MCF 10A (cell line): ENCODE results near the gene ASTN2. TPM values are rescaled to one million over a fixed set of nuclear protein-coding genes. Genes with fewer than 3 reads are reported as not detected.

Experiments
- BruUV-seq: library from RNA; stranded (reverse); fragments of 400-500 nt; replicated peaks from 2 replicates; lab custom pipeline; 2021; lab: Mats Ljungman, UMichigan
- CTCF ChIA-PET: fragments of 300-600 bp; sonication (Branson Sonifier 250); formaldehyde crosslinking; extraction: SDS; loops from one replicate; lab custom pipeline; 2021; ENCODE audit warnings: antibody characterized with exemption, inconsistent platforms; lab: Yijun Ruan, JAX
- POLR2A ChIA-PET: fragments of 300-600, 350-650 bp; sonication (Branson Sonifier 250); formaldehyde crosslinking; extraction: SDS; loops from one replicate; lab custom pipeline; 2020; ENCODE audit warnings: antibody characterized with exemption, inconsistent platforms; lab: Yijun Ruan, JAX
- DNase-seq: peaks from one replicate; pipeline ENCODE4 v3.0.0-alpha.2; 2018; ENCODE audit not compliant: unreplicated experiment
- H3K27ac Mint-ChIP-seq: one replicate; pipeline ENCODE4 v1.8.0; 2022; ENCODE audit warnings: mild to moderate bottlenecking, low read depth, mixed read lengths; ENCODE audit not compliant: unreplicated experiment
- H3K27me3 Mint-ChIP-seq: one replicate; pipeline ENCODE4 v1.8.0; 2022; ENCODE audit warnings: mixed read lengths; ENCODE audit not compliant: insufficient read depth, unreplicated experiment
- H3K36me3 Mint-ChIP-seq: one replicate; pipeline ENCODE4 v1.8.0; 2022; ENCODE audit warnings: mild to moderate bottlenecking, moderate library complexity, mixed read lengths; ENCODE audit not compliant: insufficient read depth, unreplicated experiment
- H3K4me1 Mint-ChIP-seq: one replicate; pipeline ENCODE4 v1.8.0; 2022; ENCODE audit warnings: mixed read lengths; ENCODE audit not compliant: insufficient read depth, unreplicated experiment
- H3K4me3 Mint-ChIP-seq: one replicate; pipeline ENCODE4 v1.8.0; 2022; ENCODE audit warnings: mild to moderate bottlenecking, moderate library complexity, mixed read lengths; ENCODE audit not compliant: unreplicated experiment
- H3K9me3 Mint-ChIP-seq: one replicate; pipeline ENCODE4 v1.8.0; 2022; ENCODE audit warnings: mixed read lengths; ENCODE audit not compliant: unreplicated experiment
- CTCF ChIP-seq: fragments of 200-600 bp; IDR thresholded peaks from one replicate; pipeline ENCODE4 v1.8.0; 2022; ENCODE audit warnings: antibody characterized with exemption, mild to moderate bottlenecking; ENCODE audit not compliant: unreplicated experiment
- intact Hi-C: fragments of 100-400 bp; cut with micrococcal nuclease; formaldehyde crosslinking; loops from 2 replicates; pipeline ENCODE4 v1.14.1; 2022
- total RNA-seq: library from RNA; stranded (reverse); gene quantifications from 2 replicates; pipeline ENCODE4 v1.2.3, GENCODE V29; 2022

ASTN2 gene
- total RNA-seq, 1 experiment from 2014 or later: 1.8 TPM

- H3K27me3 Mint-ChIP-seq: no peaks in the 10 kb centered on the region
- POLR2A ChIA-PET: no interaction called here
- DNase-seq: peak; percentile 63
- peaks cover under 1% of the 10 kb centered on the region for H3K4me1 Mint-ChIP-seq
- intact Hi-C loops: loop anchor here (2.0 kb wide), 1 partner anchor 51 kb away; no protein-coding TSS in a partner anchor
- no TSS peak for BruUV-seq
- TF ChIP-seq CTCF: no peak
- no peak overlapping the region for H3K4me3 Mint-ChIP-seq
- no peaks in the 10 kb centered on the region for H3K9me3 Mint-ChIP-seq
- CTCF ChIA-PET: no interaction called here
- H3K27ac Mint-ChIP-seq: no peak overlapping the region
- no peaks in the 10 kb centered on the region for H3K36me3 Mint-ChIP-seq
Measured at GRCh38 chr9:116806075-116806474, 608.8 kb downstream of the ASTN2 start.

GRCh38 chr9:116800885-116801284, 614.0 kb downstream of the ASTN2 start:
- BruUV-seq: no TSS peak
- Mint-ChIP-seq H3K27me3 (no peaks in the 10 kb centered on the region), H3K4me3 (no peak overlapping the region), H3K9me3 (no peaks in the 10 kb centered on the region), H3K4me1 (peaks cover 5% of the 10 kb centered on the region), H3K27ac (peak overlapping the region; percentile 52), H3K36me3 (peaks cover 6% of the 10 kb centered on the region)
- no peak for DNase-seq
- intact Hi-C loops: no loop called here
- CTCF ChIA-PET: interaction anchor here (1.1 kb wide), 1 partner anchor 63 kb away, joined by 3 read pairs; no protein-coding TSS in a partner anchor
- POLR2A ChIA-PET: no interaction called here
- no peak for TF ChIP-seq CTCF

GRCh38 chr9:116800074-116800473, 614.8 kb downstream of the ASTN2 start:
- no peak for DNase-seq
- Mint-ChIP-seq H3K4me3 (no peak overlapping the region), H3K4me1 (peaks cover 5% of the 10 kb centered on the region), H3K36me3 (peaks cover 6% of the 10 kb centered on the region), H3K27me3 (no peaks in the 10 kb centered on the region), H3K9me3 (no peaks in the 10 kb centered on the region), H3K27ac (no peak overlapping the region)
- TF ChIP-seq CTCF: no peak
- no TSS peak for BruUV-seq
- intact Hi-C loops: no loop called here
- ChIA-PET CTCF (interaction anchor here (1.1 kb wide), 1 partner anchor 63 kb away, joined by 3 read pairs; no protein-coding TSS in a partner anchor), POLR2A (no interaction called here)

- POLR2A ChIA-PET: no interaction called here
- BruUV-seq: no TSS peak
- Mint-ChIP-seq H3K27ac (no peak overlapping the region), H3K4me3 (no peak overlapping the region), H3K27me3 (no peaks in the 10 kb centered on the region), H3K4me1 (peaks cover 5% of the 10 kb centered on the region), H3K9me3 (no peaks in the 10 kb centered on the region), H3K36me3 (peaks cover 6% of the 10 kb centered on the region)
- TF ChIP-seq CTCF: no peak
- CTCF ChIA-PET: interaction anchor here (1.0 kb wide), 1 partner anchor 22 kb away, joined by 3 read pairs; no protein-coding TSS in a partner anchor
- DNase-seq: no peak
- intact Hi-C loops: no loop called here
Measured at GRCh38 chr9:116798521-116798920, 616.3 kb downstream of the ASTN2 start.
